CD8-positive, alpha-beta memory T cell (primary cell): ENCODE results near the gene IL22RA2. TPM values are rescaled to one million over a fixed set of nuclear protein-coding genes. Genes with fewer than 3 reads are reported as not detected.
A peak's percentile ranks its signal among the peaks of the same experiment; 100 is the strongest.

Experiments
- CTCF ChIA-PET: fragments of 350-600 bp; sonication (Branson Sonifier 250); formaldehyde crosslinking; loops from one replicate; lab custom pipeline; 2021; ENCODE audit warnings: antibody characterized with exemption; lab: Charles Lee
- POLR2A ChIA-PET: fragments of 350-600 bp; sonication (Branson Sonifier 250); formaldehyde crosslinking; loops from one replicate; lab custom pipeline; 2021; ENCODE audit warnings: antibody characterized with exemption; lab: Charles Lee
- DNase-seq, 5 donors: peaks; one replicate each; pipeline versions ENCODE4 v3.0.0 to v3.0.0-alpha.2; 2020 to 2022; ENCODE audit warnings: mixed read lengths in 1 of 5
- H3K27ac ChIP-seq: one replicate; pipeline ENCODE4 v1.7.0; 2013; ENCODE audit warnings: low read depth, mild to moderate bottlenecking, low read length, moderate library complexity
- H3K27me3 ChIP-seq: 2 replicates; pipeline ENCODE4 v1.7.0; 2013; ENCODE audit warnings: low read length, mild to moderate bottlenecking; ENCODE audit not compliant: insufficient read depth, poor library complexity, severe bottlenecking
- H3K36me3 ChIP-seq: 2 replicates; pipeline ENCODE4 v1.7.0; 2013; ENCODE audit warnings: mild to moderate bottlenecking, low read length, moderate library complexity; ENCODE audit not compliant: insufficient read depth
- H3K4me1 ChIP-seq: 2 replicates; pipeline ENCODE4 v1.7.0; 2013; ENCODE audit warnings: mild to moderate bottlenecking, low read length, moderate library complexity; ENCODE audit not compliant: insufficient read depth
- H3K4me3 ChIP-seq: 2 replicates; pipeline ENCODE4 v1.7.0; 2013; ENCODE audit warnings: mild to moderate bottlenecking, low read length
- H3K9me3 ChIP-seq: 2 replicates; pipeline ENCODE4 v1.7.0; 2013; ENCODE audit warnings: mild to moderate bottlenecking, low read length
- H3K27ac Mint-ChIP-seq, 8 donors: one replicate each; pipeline ENCODE4 v1.8.0; 2020 to 2021; ENCODE audit warnings: mixed read lengths in 8 of 8, mild to moderate bottlenecking in 6 of 8, inconsistent platforms in 3 of 8, moderate library complexity in 3 of 8
- H3K27me3 Mint-ChIP-seq, 2 donors: one replicate each; pipeline ENCODE4 v1.8.0; 2020 to 2021; ENCODE audit warnings: mixed read lengths in 2 of 2, mild to moderate bottlenecking in 1 of 2, moderate library complexity in 1 of 2
- H3K36me3 Mint-ChIP-seq, 3 donors: one replicate each; pipeline ENCODE4 v1.8.0; 2020 to 2021; ENCODE audit warnings: mixed read lengths in 3 of 3, inconsistent platforms in 1 of 3, mild to moderate bottlenecking in 1 of 3
- H3K4me1 Mint-ChIP-seq, 3 donors: one replicate each; pipeline ENCODE4 v1.8.0; 2020 to 2021; ENCODE audit warnings: mixed read lengths in 3 of 3, inconsistent platforms in 1 of 3, mild to moderate bottlenecking in 1 of 3
- H3K4me3 Mint-ChIP-seq, 7 donors: one replicate each; pipeline ENCODE4 v1.8.0; 2020 to 2021; ENCODE audit warnings: mixed read lengths in 7 of 7, mild to moderate bottlenecking in 6 of 7, moderate library complexity in 4 of 7, inconsistent platforms in 2 of 7
- H3K9me3 Mint-ChIP-seq, 5 donors: one replicate each; pipeline ENCODE4 v1.8.0; 2020 to 2022; ENCODE audit warnings: mixed read lengths in 5 of 5, mild to moderate bottlenecking in 3 of 5, moderate library complexity in 2 of 5, inconsistent platforms in 1 of 5
- polyA plus RNA-seq: library from polyadenylated mRNA; unstranded; fragments of 300-500 nt; fragmentation: Illumina TruSeq; gene quantifications from one replicate; pipeline ENCODE4 v1.2.3, GENCODE V29; 2021
- total RNA-seq, 2 experiments: library from RNA; stranded (reverse); gene quantifications; one replicate each; pipeline ENCODE4 v1.2.3, GENCODE V29; 2021

Gene IL22RA2, protein sequence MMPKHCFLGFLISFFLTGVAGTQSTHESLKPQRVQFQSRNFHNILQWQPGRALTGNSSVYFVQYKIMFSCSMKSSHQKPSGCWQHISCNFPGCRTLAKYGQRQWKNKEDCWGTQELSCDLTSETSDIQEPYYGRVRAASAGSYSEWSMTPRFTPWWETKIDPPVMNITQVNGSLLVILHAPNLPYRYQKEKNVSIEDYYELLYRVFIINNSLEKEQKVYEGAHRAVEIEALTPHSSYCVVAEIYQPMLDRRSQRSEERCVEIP
- total RNA-seq: not detected
- polyA plus RNA-seq: not detected

DNA sequence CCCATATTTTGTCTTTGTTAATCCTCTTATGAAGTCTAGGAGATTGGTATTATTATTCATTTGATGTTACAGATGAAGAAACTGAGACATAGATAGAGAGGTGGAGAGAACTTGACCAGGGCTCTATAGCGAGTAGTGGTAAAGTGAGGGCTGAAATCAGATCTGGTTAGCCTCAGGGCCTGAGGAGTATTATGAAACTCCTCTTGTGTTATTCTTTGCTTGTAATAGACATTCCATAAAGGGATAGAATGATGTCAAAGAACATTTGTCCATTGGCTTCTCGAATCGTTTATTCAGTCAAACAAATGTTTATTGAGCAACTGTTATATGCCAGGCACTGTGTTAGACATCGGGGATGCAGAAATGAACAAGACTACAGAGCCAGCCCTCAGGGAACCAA lies at the start of gene IL22RA2:
Gene IL22RA2, minus strand, starts transcription at position 144 of the 400 bp plus-strand sequence. CDS start 11,895 bp downstream, outside the sequence.
- peak within 1 kb of the TSS in 1 of 8 donors; percentile 28 for H3K27ac Mint-ChIP-seq
- CTCF ChIA-PET: no interaction called here
- H3K4me1 ChIP-seq: no peaks in the 10 kb centered on the region
- H3K9me3 ChIP-seq: no peaks in the 10 kb centered on the region
- POLR2A ChIA-PET: no interaction called here
- H3K36me3 ChIP-seq: no peaks in the 10 kb centered on the region
- no peak within 1 kb of the TSS for H3K4me3 Mint-ChIP-seq
- H3K27me3 Mint-ChIP-seq: peaks cover 0 to 8% of the 10 kb centered on the region in 2 donors
- no peak for DNase-seq
- H3K9me3 Mint-ChIP-seq: no peaks in the 10 kb centered on the region
- H3K27me3 ChIP-seq: no peaks in the 10 kb centered on the region
- no peaks in the 10 kb centered on the region for H3K36me3 Mint-ChIP-seq
- no peak within 1 kb of the TSS for H3K27ac ChIP-seq
- H3K4me3 ChIP-seq: no peak within 1 kb of the TSS
- H3K4me1 Mint-ChIP-seq: peaks cover 2 to 11% (median 7%) of the 10 kb centered on the region in 3 donors

DNA sequence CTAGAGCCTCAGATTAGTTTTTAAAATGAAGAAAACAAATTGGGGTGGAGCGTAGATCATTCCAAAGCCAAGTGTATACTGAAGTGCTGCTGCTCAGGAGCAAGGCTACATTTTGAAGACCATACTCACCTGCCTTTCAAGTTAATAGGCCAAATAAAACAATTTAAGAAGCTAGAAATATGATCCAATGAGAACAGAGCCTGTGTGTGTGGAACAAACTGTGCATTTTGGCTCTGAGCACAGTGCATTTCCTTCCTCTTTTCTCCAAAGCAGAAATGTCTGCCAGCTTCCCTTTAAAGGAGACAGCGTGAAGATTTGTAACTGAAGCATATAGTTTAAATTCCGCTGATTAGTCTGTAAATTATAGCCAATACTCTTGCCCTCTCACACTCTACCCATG lies 48.9 kb upstream of the IL22RA2 start:
- Histone ChIP-seq H3K36me3 (no peaks in the 10 kb centered on the region), H3K27ac (no peak overlapping the region), H3K27me3 (no peaks in the 10 kb centered on the region), H3K9me3 (no peaks in the 10 kb centered on the region), H3K4me1 (peaks cover 42% of the 10 kb centered on the region), H3K4me3 (no peak overlapping the region)
- DNase-seq: no peak
- ChIA-PET POLR2A (interaction anchor here (0.6 to 2.0 kb wide), 2 partner anchors 9 to 19 kb away, joined by 3 to 4 read pairs; no protein-coding TSS in a partner anchor), CTCF (no interaction called here)
- H3K4me3 Mint-ChIP-seq: no peak overlapping the region
- peaks cover 0 to 2% (median 0%) of the 10 kb centered on the region in 5 donors for H3K9me3 Mint-ChIP-seq
- H3K4me1 Mint-ChIP-seq: peaks cover 53 to 68% (median 66%) of the 10 kb centered on the region in 3 donors
- H3K27me3 Mint-ChIP-seq: no peaks in the 10 kb centered on the region
- peak overlapping the region in 1 of 8 donors; percentile 70 for H3K27ac Mint-ChIP-seq
- H3K36me3 Mint-ChIP-seq: peaks cover 3 to 8% (median 4%) of the 10 kb centered on the region in 3 donors

DNA sequence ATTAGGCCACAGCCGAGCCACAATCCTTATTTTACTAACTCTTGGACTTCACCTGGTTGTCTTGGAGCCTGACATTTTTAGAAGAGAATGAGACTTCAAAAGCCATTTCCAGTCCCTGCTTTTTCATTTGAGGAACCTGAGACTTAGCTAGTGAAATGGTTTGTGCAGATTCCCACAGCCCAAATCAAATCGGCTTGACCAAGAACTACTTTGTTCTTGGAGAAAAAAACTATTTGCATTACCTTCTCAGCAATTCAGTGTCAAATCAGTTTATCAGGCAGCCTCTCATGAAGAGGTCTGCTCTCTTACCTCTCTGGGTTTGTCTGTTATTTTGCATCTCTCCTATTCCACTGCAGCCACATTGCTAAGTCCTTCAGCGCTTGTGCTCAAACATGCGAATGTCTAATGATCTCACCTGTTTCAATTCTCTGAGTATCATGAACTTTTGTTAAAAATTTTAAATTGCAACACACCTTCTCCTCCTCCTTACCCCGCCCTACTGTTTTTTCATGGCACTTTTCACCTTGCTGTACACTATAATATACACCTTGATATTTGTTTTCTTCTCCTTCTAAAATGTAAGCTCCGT lies 46.3 kb upstream of the IL22RA2 start:
- Mint-ChIP-seq H3K27ac (peak overlapping the region; percentile 90 to 100 (median 97)), H3K4me1 (peaks cover 52 to 76% (median 73%) of the 10 kb centered on the region in 3 donors), H3K9me3 (peaks cover 0 to 2% (median 0%) of the 10 kb centered on the region in 5 donors), H3K27me3 (no peaks in the 10 kb centered on the region), H3K36me3 (peaks cover 3 to 10% (median 4%) of the 10 kb centered on the region in 3 donors), H3K4me3 (peak overlapping the region; percentile 94 to 100 (median 98))
- Histone ChIP-seq H3K9me3 (no peaks in the 10 kb centered on the region), H3K27me3 (no peaks in the 10 kb centered on the region), H3K27ac (peak overlapping the region; percentile 94), H3K4me1 (peaks cover 46% of the 10 kb centered on the region), H3K36me3 (no peaks in the 10 kb centered on the region), H3K4me3 (peak overlapping the region; percentile 95)
- no peak for DNase-seq
- POLR2A ChIA-PET: interaction anchor here (1.2 kb wide), 1 partner anchor 13 kb away, joined by 6 read pairs; no protein-coding TSS in a partner anchor
- CTCF ChIA-PET: no interaction called here

DNA sequence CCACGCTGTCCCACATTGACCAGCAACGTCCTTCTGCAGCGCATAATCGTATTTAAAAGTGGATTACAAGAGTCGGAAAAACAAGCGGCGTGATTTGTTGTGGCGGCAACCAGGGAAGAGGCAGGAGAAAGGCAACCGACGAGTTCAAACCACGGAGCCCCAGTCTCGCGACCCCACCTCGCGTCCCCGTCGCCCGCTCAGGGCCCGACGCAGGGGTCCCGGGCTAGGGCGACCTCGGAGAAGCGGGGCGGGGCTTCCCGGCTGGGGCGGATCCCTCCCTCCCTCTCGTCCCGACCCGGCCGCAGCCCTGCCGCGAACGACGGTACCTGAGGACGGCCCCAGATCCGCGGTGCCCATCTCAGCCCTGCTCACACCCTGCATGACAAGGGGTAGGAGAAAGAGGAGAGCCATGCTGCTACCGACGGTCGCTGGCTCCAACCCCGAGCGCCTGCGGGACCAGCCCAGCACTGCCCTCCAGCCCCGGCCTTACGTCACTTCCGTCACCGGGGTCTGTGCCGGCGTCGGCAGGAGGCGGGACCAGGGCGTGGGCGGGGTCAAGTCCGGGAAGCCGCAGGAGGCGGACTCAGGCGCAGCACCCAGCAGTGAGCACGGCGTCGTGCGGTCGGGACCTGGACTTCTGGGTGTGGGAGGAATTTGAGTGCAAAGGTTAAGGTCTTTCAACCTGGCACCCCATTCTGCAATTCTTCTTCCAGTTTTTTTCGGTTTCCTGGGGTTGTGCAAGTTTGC lies 45.6 kb upstream of the IL22RA2 start, which contains the start of gene IFNGR1:
Gene IFNGR1, minus strand, starts transcription at position 469 of the 747 bp plus-strand sequence. Its CDS starts 58 bp downstream, at position 411.
- peaks cover 3 to 10% (median 6%) of the 10 kb centered on the region in 3 donors for H3K36me3 Mint-ChIP-seq
- peaks cover 45% of the 10 kb centered on the region for H3K4me1 ChIP-seq
- no peaks in the 10 kb centered on the region for H3K9me3 ChIP-seq
- H3K27ac ChIP-seq: peak within 1 kb of the TSS; percentile 94
- H3K4me3 ChIP-seq: peak within 1 kb of the TSS; percentile 95
- ChIA-PET CTCF (no interaction called here), POLR2A (no interaction called here)
- peak; percentile 94 to 97 (median 94) for DNase-seq
- peaks cover 0 to 2% (median 0%) of the 10 kb centered on the region in 5 donors for H3K9me3 Mint-ChIP-seq
- no peaks in the 10 kb centered on the region for H3K27me3 Mint-ChIP-seq
- H3K27me3 ChIP-seq: no peaks in the 10 kb centered on the region
- peaks cover 52 to 76% (median 73%) of the 10 kb centered on the region in 3 donors for H3K4me1 Mint-ChIP-seq
- H3K36me3 ChIP-seq: no peaks in the 10 kb centered on the region
- peak within 1 kb of the TSS; percentile 94 to 100 (median 98) for H3K4me3 Mint-ChIP-seq
- H3K27ac Mint-ChIP-seq: peak within 1 kb of the TSS; percentile 90 to 100 (median 99)

DNA sequence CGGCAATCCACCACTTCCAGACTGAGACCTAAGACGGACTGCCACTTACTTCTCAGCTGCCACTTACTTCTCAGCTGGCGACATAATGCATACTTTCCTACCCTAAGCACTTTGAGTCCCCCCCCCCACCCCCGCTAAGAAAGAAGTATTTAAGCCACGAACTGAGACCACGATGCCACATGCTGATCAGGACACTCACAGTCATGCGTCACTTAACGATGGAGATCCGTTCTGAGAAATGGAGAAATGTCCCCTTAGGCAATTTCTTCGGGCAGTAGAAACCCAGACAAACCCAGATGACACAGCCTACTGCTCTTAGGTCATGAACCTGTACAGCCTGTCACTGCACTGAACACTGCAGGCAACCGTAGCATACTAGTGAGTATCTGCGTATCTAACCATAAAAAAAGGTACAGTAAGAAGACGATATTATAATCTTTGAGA lies 45.1 kb upstream of the IL22RA2 start:
- Histone ChIP-seq H3K4me3 (peak overlapping the region; percentile 95), H3K9me3 (no peaks in the 10 kb centered on the region), H3K27ac (peak overlapping the region; percentile 94), H3K4me1 (peaks cover 46% of the 10 kb centered on the region), H3K27me3 (no peaks in the 10 kb centered on the region), H3K36me3 (no peaks in the 10 kb centered on the region)
- Mint-ChIP-seq H3K9me3 (peaks cover 0 to 2% (median 0%) of the 10 kb centered on the region in 5 donors), H3K36me3 (peaks cover 0 to 14% (median 6%) of the 10 kb centered on the region in 3 donors), H3K27me3 (no peaks in the 10 kb centered on the region), H3K27ac (peak overlapping the region; percentile 90 to 100 (median 99)), H3K4me3 (peak overlapping the region; percentile 94 to 100 (median 98)), H3K4me1 (peaks cover 52 to 76% (median 73%) of the 10 kb centered on the region in 3 donors)
- ChIA-PET POLR2A (no interaction called here), CTCF (no interaction called here)
- DNase-seq: peak; percentile 21 to 72 (median 51)

DNA sequence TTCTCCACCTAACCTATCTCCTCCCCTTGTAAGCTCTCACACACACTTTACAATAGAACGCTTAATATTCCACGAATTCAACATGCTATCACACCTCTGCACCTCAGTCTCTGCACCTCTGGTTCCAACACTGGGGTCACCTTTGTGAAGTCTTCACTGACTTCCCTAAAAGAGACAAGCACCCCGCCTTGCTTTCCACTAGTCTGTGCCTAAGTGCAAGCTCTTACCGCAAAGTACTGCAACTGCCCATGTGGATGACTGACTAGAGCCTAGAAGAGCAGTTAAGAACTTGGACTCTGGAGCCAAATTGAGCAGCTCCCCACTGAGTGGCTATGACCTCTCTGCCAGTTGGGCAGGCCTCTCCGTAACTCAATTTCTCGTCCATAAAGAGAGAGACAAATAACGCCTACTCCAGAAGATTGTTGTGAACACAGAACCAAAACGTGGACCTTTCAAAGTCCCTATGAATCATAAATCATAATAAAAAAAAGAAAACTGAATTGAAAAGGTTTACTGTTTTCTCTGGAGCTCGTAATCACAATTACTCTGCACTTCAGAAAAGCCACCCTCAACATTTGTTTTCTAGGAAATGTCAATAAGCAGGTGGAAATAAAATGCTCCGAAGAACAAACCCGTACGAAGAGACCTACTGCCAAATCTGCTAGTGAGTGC lies 44.5 kb upstream of the IL22RA2 start:
- CTCF ChIA-PET: interaction anchor here (1.0 kb wide), 1 partner anchor 54 kb away, joined by 3 read pairs; no protein-coding TSS in a partner anchor
- H3K4me1 Mint-ChIP-seq: peaks cover 55 to 76% (median 74%) of the 10 kb centered on the region in 3 donors
- POLR2A ChIA-PET: interaction anchor here (0.8 kb wide), 1 partner anchor 43 kb away, joined by 3 read pairs; no protein-coding TSS in a partner anchor
- peak overlapping the region; percentile 94 for H3K27ac ChIP-seq
- H3K36me3 ChIP-seq: no peaks in the 10 kb centered on the region
- no peaks in the 10 kb centered on the region for H3K27me3 ChIP-seq
- H3K9me3 Mint-ChIP-seq: peaks cover 0 to 2% (median 0%) of the 10 kb centered on the region in 5 donors
- peak overlapping the region; percentile 95 for H3K4me3 ChIP-seq
- peaks cover 0 to 18% (median 6%) of the 10 kb centered on the region in 3 donors for H3K36me3 Mint-ChIP-seq
- peak overlapping the region; percentile 90 to 100 (median 99) for H3K27ac Mint-ChIP-seq
- no peaks in the 10 kb centered on the region for H3K27me3 Mint-ChIP-seq
- peaks cover 49% of the 10 kb centered on the region for H3K4me1 ChIP-seq
- peak overlapping the region; percentile 94 to 100 (median 98) for H3K4me3 Mint-ChIP-seq
- no peaks in the 10 kb centered on the region for H3K9me3 ChIP-seq
- DNase-seq: no peak
